WTC11 (cell line): ENCODE data around the gene MOV10L1.
"Not testable (repeated sequence)": the region's sequence is repeated elsewhere in the genome, so short reads cannot be mapped to it uniquely, and the experiment has no call there.

Experiments used
- GABPB1 ChIP-seq: sonication (generic); formaldehyde crosslinking; IDR thresholded peaks from 2 replicates; pipeline ENCODE4 v1.8.1; 2023; ENCODE audit warnings: mild to moderate bottlenecking, missing genetic modification reagents
- SMAD3 ChIP-seq: sonication (generic); formaldehyde crosslinking; IDR thresholded peaks from 2 replicates; pipeline ENCODE4 v1.8.0; 2022; ENCODE audit warnings: missing genetic modification reagents, mild to moderate bottlenecking, borderline replicate concordance
- TF ChIP-seq, protein P1 (sequence below): fragments of 200-600 bp; IDR thresholded peaks from 2 replicates; pipeline ENCODE4 v1.8.0; 2022; ENCODE audit warnings: antibody characterized with exemption

DNA sequence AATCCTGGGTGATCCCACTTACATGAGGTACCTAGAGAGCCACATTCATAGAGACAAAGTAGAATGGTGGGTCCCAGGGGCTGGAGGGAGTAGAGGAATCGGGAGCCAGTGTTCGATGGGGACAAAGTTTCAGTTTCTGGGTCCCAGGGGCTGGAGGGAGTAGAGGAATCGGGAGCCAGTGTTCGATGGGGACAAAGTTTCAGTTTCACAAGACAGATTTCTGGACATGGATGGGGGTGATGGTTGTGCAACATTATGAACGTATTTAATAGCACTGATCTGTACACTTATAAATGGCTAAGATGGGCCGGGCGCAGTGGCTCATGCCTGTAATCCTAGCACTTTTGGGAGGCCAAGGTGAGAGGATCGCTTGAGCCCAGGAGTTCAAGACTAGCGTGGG lies 115.2 kb downstream of the MOV10L1 start:
- not testable (repeated sequence) for TF ChIP-seq SMAD3, GABPB1 (CRISPR knock-in tag)
- TF ChIP-seq, protein P1, sequence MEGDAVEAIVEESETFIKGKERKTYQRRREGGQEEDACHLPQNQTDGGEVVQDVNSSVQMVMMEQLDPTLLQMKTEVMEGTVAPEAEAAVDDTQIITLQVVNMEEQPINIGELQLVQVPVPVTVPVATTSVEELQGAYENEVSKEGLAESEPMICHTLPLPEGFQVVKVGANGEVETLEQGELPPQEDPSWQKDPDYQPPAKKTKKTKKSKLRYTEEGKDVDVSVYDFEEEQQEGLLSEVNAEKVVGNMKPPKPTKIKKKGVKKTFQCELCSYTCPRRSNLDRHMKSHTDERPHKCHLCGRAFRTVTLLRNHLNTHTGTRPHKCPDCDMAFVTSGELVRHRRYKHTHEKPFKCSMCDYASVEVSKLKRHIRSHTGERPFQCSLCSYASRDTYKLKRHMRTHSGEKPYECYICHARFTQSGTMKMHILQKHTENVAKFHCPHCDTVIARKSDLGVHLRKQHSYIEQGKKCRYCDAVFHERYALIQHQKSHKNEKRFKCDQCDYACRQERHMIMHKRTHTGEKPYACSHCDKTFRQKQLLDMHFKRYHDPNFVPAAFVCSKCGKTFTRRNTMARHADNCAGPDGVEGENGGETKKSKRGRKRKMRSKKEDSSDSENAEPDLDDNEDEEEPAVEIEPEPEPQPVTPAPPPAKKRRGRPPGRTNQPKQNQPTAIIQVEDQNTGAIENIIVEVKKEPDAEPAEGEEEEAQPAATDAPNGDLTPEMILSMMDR, result not testable (repeated sequence)
